Measurements from ENCODE around the gene DNAJC30. TPM values are rescaled to one million over a fixed set of nuclear protein-coding genes. Genes with fewer than 3 reads are reported as not detected.

Gene DNAJC30
- polyA plus RNA-seq, 1 donor (not counting 4 experiments of a cell fraction or from before 2014, with no cell fraction given), result 4.9 TPM

GRCh38 chr7:73652541-73652949 is 30.7 kb downstream of the DNAJC30 start:
- no peak overlapping the region for H3K4me3 ChIP-seq (ENCODE audit: control insufficient read depth in 2 of 3, extremely low read depth in 1 of 3, insufficient read depth in 2 of 3, low read depth in 1 of 3, low read length in 3 of 3)
- H3K27me3 ChIP-seq (ENCODE audit: control insufficient read depth, extremely low read depth, insufficient read depth, low read length), result peaks cover 23% of the 10 kb centered on the region
- no peaks in the 10 kb centered on the region for H3K79me2 ChIP-seq (ENCODE audit: control insufficient read depth, insufficient read depth, low read length)
- H4K20me1 ChIP-seq (ENCODE audit: control insufficient read depth, extremely low read depth, insufficient read depth, low read length), result no peaks in the 10 kb centered on the region
- H3K9ac ChIP-seq (ENCODE audit: control insufficient read depth, extremely low read depth, insufficient read depth, low read length), result no peak overlapping the region
- H3K9me3 ChIP-seq (ENCODE audit: control insufficient read depth, low read depth, low read length), result no peaks in the 10 kb centered on the region
- no peak overlapping the region for H2AFZ ChIP-seq (ENCODE audit: control insufficient read depth, low read length)
- no peaks in the 10 kb centered on the region for H3K4me1 ChIP-seq (ENCODE audit: control insufficient read depth, extremely low read depth, insufficient read depth, low read length)
- DNase-seq (ENCODE audit: low read depth, low spot score) (no peak), FAIRE-seq (no peak)
- H3K9me1 ChIP-seq (ENCODE audit: control insufficient read depth, extremely low read depth, insufficient read depth, low read length), result no peaks in the 10 kb centered on the region
- dilution Hi-C loops (cut with MboI; ENCODE audit: extremely low pct_ligation_motif_present, low sequenced_read_pairs), result no loop called here
- H3K27ac ChIP-seq (ENCODE audit: control insufficient read depth, insufficient read depth, low read length), result no peak overlapping the region
- no peaks in the 10 kb centered on the region for H3K36me3 ChIP-seq (ENCODE audit: control insufficient read depth in 2 of 2, extremely low read depth in 1 of 2, insufficient read depth in 2 of 2, low read length in 2 of 2)
- no peak overlapping the region for H3K4me2 ChIP-seq (ENCODE audit: control insufficient read depth, extremely low read depth, insufficient read depth, low read depth, low read length)
- TF ChIP-seq EZH2 (IDR thresholded peaks at IDR 0.05; ENCODE audit: low read length), result no peak
- TF ChIP-seq, protein P1, sequence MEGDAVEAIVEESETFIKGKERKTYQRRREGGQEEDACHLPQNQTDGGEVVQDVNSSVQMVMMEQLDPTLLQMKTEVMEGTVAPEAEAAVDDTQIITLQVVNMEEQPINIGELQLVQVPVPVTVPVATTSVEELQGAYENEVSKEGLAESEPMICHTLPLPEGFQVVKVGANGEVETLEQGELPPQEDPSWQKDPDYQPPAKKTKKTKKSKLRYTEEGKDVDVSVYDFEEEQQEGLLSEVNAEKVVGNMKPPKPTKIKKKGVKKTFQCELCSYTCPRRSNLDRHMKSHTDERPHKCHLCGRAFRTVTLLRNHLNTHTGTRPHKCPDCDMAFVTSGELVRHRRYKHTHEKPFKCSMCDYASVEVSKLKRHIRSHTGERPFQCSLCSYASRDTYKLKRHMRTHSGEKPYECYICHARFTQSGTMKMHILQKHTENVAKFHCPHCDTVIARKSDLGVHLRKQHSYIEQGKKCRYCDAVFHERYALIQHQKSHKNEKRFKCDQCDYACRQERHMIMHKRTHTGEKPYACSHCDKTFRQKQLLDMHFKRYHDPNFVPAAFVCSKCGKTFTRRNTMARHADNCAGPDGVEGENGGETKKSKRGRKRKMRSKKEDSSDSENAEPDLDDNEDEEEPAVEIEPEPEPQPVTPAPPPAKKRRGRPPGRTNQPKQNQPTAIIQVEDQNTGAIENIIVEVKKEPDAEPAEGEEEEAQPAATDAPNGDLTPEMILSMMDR (optimal IDR thresholded peaks at IDR 0.05 in 1 of 3, IDR thresholded peaks at IDR 0.05 in 1 of 3, conservative IDR thresholded peaks at IDR 0.05 in 1 of 3; ENCODE audit: extremely low read depth in 1 of 3, insufficient read depth in 2 of 3, low read length in 3 of 3), result no peak

DNA sequence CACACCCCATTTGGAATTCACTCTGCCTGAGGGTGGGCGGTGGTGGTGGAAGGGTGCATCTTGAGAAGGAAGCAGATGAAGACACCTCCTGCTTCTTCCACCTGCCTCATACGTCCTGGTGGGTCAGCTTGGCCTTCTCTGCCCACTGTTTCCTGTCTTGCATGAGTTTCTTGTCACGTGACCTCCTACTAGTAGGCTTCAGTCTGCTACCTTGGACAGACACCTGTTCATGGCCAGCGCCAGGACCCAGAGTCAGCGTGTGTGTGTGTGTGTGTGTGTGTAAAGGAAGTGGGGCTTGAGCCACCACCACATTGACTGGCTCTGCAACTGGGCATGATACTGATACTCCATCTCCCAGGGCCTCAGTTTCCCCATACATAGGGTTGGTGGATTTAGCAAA is 32.7 kb downstream of the DNAJC30 start:
- dilution Hi-C loops (cut with MboI; ENCODE audit: extremely low pct_ligation_motif_present, low sequenced_read_pairs), result no loop called here
- DNase-seq (ENCODE audit: low read depth, low spot score) (no peak), FAIRE-seq (no peak)
- Histone ChIP-seq H3K9me3 (ENCODE audit: control insufficient read depth, low read depth, low read length) (no peaks in the 10 kb centered on the region), H3K4me1 (ENCODE audit: control insufficient read depth, extremely low read depth, insufficient read depth, low read length) (peaks cover 5% of the 10 kb centered on the region), H3K9ac (ENCODE audit: control insufficient read depth, extremely low read depth, insufficient read depth, low read length) (no peak overlapping the region), H3K27me3 (ENCODE audit: control insufficient read depth, extremely low read depth, insufficient read depth, low read length) (peaks cover 41% of the 10 kb centered on the region), H4K20me1 (ENCODE audit: control insufficient read depth, extremely low read depth, insufficient read depth, low read length) (no peaks in the 10 kb centered on the region), H3K36me3 (ENCODE audit: control insufficient read depth in 2 of 2, extremely low read depth in 1 of 2, insufficient read depth in 2 of 2, low read length in 2 of 2) (no peaks in the 10 kb centered on the region), H3K27ac (ENCODE audit: control insufficient read depth, insufficient read depth, low read length) (no peak overlapping the region), H3K4me2 (ENCODE audit: control insufficient read depth, extremely low read depth, insufficient read depth, low read depth, low read length) (no peak overlapping the region), H3K4me3 (ENCODE audit: control insufficient read depth in 2 of 3, extremely low read depth in 1 of 3, insufficient read depth in 2 of 3, low read depth in 1 of 3, low read length in 3 of 3) (no peak overlapping the region), H3K9me1 (ENCODE audit: control insufficient read depth, extremely low read depth, insufficient read depth, low read length) (no peaks in the 10 kb centered on the region), H3K79me2 (ENCODE audit: control insufficient read depth, insufficient read depth, low read length) (no peaks in the 10 kb centered on the region), H2AFZ (ENCODE audit: control insufficient read depth, low read length) (no peak overlapping the region)
- TF ChIP-seq, protein P1 (optimal IDR thresholded peaks at IDR 0.05 in 1 of 3, IDR thresholded peaks at IDR 0.05 in 1 of 3, conservative IDR thresholded peaks at IDR 0.05 in 1 of 3; ENCODE audit: extremely low read depth in 1 of 3, insufficient read depth in 2 of 3, low read length in 3 of 3), result no peak
- TF ChIP-seq EZH2 (IDR thresholded peaks at IDR 0.05; ENCODE audit: low read length), result no peak
